NCI-H345 treated with DMSO at 0.1 percent for 48 hours (cell line): ENCODE measurements around the gene MOCOS.

Experiments
- DNase-seq: peaks from one replicate; lab custom pipeline; 2025; ENCODE audit not compliant: unreplicated experiment; lab: John Stamatoyannopoulos, UW

Gene MOCOS

GRCh38 chr18:36299015-36299414, 111.7 kb downstream of the MOCOS start:
- no peak for DNase-seq

DNA sequence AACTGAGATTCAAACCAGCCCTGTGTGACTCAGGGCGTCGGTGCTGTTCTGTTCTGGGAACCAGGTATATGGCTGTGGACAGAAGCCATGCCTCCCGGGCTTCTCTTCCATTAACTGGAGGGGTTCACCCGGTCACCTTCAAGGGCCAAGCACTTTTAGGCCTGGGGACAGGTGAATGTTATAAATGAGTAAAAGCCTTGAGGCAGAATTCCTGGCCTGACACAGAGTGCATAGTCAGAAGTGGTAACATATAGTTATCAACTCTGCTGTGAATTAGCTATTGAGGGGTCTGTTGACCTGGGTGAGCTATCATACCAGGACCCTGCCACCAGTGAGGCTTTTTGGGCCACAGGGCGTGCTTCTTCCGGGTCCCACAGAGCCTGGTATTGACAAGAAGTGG, 112.9 kb downstream of the MOCOS start:
- no peak for DNase-seq

- DNase-seq = no peak
Observed at GRCh38 chr18:36301884-36302283, 114.6 kb downstream of the MOCOS start.

DNA sequence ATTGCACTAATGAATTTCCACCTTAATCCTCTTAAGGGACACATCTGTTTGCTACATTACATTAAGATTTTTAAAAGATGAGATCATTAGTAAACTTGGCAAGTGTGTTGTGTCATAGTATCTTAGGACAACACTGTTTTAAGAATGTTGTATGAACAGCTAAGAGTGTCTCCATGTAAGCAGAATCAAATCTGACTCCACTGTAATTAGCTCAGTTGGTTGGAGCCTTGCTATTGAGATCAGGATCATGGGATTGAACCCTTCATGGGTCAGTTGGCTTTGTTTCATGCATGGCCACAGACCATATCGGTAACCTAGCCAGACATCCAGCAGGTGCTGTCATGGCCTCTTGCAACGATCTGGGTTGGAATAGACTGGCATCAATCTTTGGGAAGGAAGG, 115.4 kb downstream of the MOCOS start:
- DNase-seq = no peak

- DNase-seq = no peak
Observed at GRCh38 chr18:36303211-36303844, 116.0 kb downstream of the MOCOS start.

- no peak for DNase-seq
Observed at GRCh38 chr18:36304723-36305122, 117.4 kb downstream of the MOCOS start.

- no peak for DNase-seq
Observed at GRCh38 chr18:36305375-36305774, 118.1 kb downstream of the MOCOS start.

DNA sequence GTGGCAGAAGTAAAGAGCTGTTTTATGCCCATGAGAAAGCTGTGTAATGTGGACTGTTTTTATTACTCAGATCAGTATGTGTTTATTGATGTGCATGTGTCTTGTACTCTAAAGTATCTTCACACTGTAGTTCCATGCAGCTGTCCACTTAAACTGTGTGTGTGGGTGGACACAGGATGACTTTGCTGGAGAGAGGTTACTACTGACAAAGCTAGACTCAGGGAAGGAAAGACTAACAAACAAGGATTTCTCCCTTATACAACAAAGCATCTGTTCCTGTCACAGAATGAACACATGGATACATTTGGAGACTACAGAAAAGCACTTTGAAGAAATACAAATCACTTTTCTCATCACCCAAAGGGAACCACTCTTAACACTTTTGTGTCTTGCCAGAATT, 120.2 kb downstream of the MOCOS start:
- DNase-seq = no peak

- DNase-seq = no peak
Observed at GRCh38 chr18:36308711-36309435, 121.6 kb downstream of the MOCOS start.

- no peak for DNase-seq
Observed at GRCh38 chr18:36309436-36310391, 122.4 kb downstream of the MOCOS start.

DNA sequence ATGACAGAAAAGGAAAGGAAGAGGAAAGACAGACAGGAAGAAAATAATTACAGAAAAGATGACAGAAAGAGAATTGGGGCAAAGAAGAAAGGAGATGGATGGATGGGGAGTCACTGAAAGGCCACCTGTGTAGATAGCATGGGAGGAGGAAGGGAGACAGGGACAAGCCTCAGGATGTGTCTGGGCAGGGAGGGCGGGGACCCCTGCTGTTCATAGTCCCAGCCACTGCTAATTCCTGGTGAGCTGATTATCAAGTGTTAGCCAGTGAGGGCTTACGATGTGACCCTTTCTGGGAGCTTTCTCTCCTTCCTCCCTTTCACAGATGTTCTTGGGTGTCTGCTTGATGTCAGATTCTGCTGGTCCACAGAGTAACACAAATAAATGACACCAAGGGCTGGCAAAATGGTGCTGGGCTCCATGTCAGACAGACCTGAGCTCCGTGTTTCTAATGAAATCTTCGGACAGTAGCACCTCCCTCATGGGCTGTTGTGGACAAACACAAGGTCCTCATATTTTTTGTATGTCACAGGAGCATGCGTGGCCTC, 123.8 kb downstream of the MOCOS start:
- DNase-seq = no peak

DNA sequence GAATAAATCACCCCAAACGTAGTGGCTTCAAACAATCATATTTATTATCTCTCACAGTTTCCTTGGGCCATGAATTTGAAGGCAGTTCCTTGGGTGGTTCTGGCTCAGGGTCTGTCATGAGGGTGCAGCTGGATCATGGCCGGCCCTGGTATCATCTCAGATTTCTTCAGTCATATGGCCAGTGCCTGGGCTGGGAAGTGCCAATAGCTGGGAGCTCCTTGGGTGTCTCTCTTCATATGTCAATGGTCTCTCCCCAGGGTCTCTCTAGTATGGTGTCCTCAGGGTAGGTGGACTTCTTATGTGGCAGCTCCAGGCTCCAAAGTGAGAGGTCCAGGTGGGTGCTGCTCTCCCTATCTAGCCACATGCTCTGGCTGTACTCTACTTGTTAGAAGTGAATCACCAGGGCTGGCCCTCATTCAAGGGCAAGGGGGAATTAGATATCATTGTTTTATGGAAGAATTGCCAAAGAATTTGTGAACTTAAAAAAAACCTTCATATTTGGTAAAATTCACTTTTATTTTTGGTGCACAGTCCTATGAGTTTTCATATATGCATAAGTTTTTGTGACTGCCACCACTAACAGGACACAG, 125.6 kb downstream of the MOCOS start:
- DNase-seq = no peak

- DNase-seq = no peak
Observed at GRCh38 chr18:36314098-36314497, 126.8 kb downstream of the MOCOS start.

DNA sequence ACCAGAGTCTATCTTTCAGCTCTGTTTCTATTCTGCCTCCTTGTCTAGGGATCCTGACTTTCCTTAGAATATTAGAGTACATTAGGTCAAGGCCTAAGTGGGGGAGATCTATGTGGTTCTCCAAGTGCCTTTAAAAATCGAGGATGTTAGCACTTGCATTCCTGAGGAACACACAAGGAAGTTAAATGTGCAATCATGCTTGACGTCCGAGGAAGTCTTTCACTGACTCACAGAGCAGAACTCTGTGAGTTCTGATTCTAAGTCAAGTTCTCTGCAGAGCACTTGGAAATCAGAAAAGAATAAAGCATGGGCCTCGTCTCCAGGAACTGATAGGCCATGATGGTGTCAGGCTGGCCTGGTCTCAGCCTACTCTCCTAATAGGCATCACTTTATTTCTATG, 127.5 kb downstream of the MOCOS start:
- DNase-seq = no peak

DNA sequence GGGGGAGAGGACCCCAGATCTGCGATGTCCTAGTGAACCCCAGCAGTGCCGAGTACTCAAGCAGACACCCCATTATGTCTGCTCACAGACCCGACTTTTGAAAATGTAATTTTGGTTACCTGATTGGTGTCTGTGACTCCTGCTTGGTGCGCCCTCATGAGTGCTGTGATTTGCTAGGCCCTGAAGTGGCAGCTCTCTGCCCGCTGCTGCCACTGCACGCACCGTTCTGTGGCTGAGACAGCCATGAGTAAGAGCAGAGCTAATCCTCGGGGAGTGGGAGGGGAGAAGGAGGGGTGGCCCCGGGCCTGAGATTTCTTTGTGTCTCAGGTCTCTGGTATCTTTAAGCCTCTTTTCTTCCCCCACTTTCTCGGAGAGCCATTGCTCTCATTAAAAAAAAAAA, 128.4 kb downstream of the MOCOS start:
- DNase-seq = no peak

DNA sequence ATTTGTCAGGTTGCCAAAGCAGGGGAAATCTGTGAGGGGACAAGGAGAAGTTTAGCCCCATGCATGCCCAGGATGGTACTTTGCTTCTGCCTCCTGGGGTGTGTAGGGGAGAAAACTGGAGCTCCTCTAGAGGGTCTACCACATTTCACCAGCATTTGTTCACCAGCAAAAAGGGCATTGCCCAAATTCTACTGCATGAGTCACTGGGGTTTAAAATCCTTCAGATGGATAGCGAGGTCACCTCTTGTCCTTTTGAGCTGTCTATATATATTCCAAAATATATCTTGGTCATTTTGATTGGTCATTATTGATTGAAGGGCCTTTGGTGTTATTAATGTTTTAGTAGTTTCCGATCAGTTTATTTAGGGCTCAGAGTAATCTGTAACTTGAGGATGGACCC, 128.9 kb downstream of the MOCOS start:
- DNase-seq = no peak
